ENCODE data around the gene DNAH7.

DNA sequence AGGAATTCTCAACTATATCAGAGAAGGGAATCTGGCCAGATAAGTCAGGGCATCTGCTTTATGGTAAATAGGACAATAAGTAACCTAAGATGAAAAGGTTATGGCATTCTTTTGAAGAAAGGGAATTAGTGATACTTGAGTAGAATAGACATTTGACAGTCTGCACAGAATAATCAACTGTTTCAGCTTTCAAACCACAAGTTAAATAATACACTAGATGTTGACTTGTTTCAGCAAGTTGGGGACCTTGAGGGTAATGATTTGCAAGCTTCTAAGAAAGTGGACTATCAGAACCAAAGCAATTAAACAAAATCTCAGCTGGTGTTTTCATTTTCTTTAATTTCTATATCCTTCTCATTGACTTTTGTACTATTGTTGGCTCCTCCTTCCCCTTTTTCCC is 357.2 kb downstream of the DNAH7 start:
- TF ChIP-seq, protein P1, sequence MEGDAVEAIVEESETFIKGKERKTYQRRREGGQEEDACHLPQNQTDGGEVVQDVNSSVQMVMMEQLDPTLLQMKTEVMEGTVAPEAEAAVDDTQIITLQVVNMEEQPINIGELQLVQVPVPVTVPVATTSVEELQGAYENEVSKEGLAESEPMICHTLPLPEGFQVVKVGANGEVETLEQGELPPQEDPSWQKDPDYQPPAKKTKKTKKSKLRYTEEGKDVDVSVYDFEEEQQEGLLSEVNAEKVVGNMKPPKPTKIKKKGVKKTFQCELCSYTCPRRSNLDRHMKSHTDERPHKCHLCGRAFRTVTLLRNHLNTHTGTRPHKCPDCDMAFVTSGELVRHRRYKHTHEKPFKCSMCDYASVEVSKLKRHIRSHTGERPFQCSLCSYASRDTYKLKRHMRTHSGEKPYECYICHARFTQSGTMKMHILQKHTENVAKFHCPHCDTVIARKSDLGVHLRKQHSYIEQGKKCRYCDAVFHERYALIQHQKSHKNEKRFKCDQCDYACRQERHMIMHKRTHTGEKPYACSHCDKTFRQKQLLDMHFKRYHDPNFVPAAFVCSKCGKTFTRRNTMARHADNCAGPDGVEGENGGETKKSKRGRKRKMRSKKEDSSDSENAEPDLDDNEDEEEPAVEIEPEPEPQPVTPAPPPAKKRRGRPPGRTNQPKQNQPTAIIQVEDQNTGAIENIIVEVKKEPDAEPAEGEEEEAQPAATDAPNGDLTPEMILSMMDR (IDR thresholded peaks at IDR 0.05) = no peak
- TF ChIP-seq POLR2A (IDR thresholded peaks at IDR 0.05) = no peak
